IgD-negative memory B cell (primary cell): ENCODE results near the gene ACTR3. TPM values are rescaled to one million over a fixed set of nuclear protein-coding genes. Genes with fewer than 3 reads are reported as not detected.
"Not testable (repeated sequence)": the region's sequence is repeated elsewhere in the genome, so short reads cannot be mapped to it uniquely, and the experiment has no call there.

Source experiments
- H3K27ac Mint-ChIP-seq, 3 donors: one replicate each; pipeline ENCODE4 v1.8.0; 2020 to 2022; ENCODE audit warnings: mild to moderate bottlenecking in 3 of 3, mixed read lengths in 3 of 3, moderate library complexity in 1 of 3
- H3K27me3 Mint-ChIP-seq: one replicate; pipeline ENCODE4 v1.8.0; 2021; ENCODE audit warnings: mixed read lengths
- H3K36me3 Mint-ChIP-seq: one replicate; pipeline ENCODE4 v1.8.0; 2020; ENCODE audit warnings: mild to moderate bottlenecking, mixed read lengths
- H3K4me1 Mint-ChIP-seq, 3 donors: one replicate each; pipeline ENCODE4 v1.8.0; 2020 to 2022; ENCODE audit warnings: mixed read lengths in 3 of 3, mild to moderate bottlenecking in 1 of 3
- H3K4me3 Mint-ChIP-seq, 4 donors: one replicate each; pipeline ENCODE4 v1.8.0; 2020 to 2022; ENCODE audit warnings: mild to moderate bottlenecking in 4 of 4, mixed read lengths in 4 of 4, moderate library complexity in 3 of 4
- H3K9me3 Mint-ChIP-seq, 3 donors: one replicate each; pipeline ENCODE4 v1.8.0; 2020 to 2021; ENCODE audit warnings: mixed read lengths in 3 of 3, mild to moderate bottlenecking in 1 of 3
- polyA plus RNA-seq: library from polyadenylated mRNA; unstranded; fragments of 300-500 nt; fragmentation: Illumina TruSeq; gene quantifications from one replicate; pipeline ENCODE4 v1.2.3, GENCODE V29; 2021

The ACTR3 gene
- polyA plus RNA-seq, 1 donor from 2014 or later = 432 TPM

DNA sequence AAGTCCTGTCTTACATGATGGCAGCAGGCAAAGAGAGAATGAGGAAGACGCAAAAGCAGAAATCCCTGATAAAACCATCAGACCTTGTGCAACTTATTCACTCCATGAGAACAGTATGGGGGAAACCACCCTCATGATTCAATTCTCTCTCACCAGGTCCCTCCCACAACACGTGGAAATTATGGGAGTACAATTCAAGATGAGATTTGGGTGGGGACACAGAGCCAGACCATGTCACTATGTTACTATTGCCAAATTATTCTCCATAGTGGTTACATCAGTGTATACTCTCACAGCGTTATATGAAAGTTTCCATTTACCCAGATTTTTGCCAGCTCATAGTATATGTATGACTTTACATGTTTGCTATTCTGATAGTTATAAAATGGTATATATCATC is 61.0 kb downstream of the ACTR3 start:
- peaks cover 14% of the 10 kb centered on the region for H3K36me3 Mint-ChIP-seq
- H3K27me3 Mint-ChIP-seq, H3K4me3 Mint-ChIP-seq: not testable (repeated sequence)

GRCh38 chr2:113961000-113961399 is 71.1 kb downstream of the ACTR3 start:
- H3K27me3 Mint-ChIP-seq = no peaks in the 10 kb centered on the region
- H3K4me3 Mint-ChIP-seq = no peak overlapping the region
- H3K27ac Mint-ChIP-seq = no peak overlapping the region
- no peaks in the 10 kb centered on the region for H3K9me3 Mint-ChIP-seq
- H3K4me1 Mint-ChIP-seq = peaks cover 0 to 1% (median 0%) of the 10 kb centered on the region in 3 donors
- H3K36me3 Mint-ChIP-seq = peaks cover 4% of the 10 kb centered on the region

More for the DNA sequence above, 61.0 kb downstream of the ACTR3 start:
- not testable (repeated sequence) for H3K4me1 Mint-ChIP-seq, H3K9me3 Mint-ChIP-seq
- H3K27ac Mint-ChIP-seq = peak overlapping the region in 2 of 3 donors; percentile 24 to 27

GRCh38 chr2:113962692-113963480 is 73.0 kb downstream of the ACTR3 start:
- H3K36me3 Mint-ChIP-seq = peaks cover 4% of the 10 kb centered on the region
- H3K27me3 Mint-ChIP-seq = no peaks in the 10 kb centered on the region
- H3K9me3 Mint-ChIP-seq = no peaks in the 10 kb centered on the region
- no peak overlapping the region for H3K4me3 Mint-ChIP-seq
- peak overlapping the region in 2 of 3 donors; percentile 11 to 94 for H3K27ac Mint-ChIP-seq
- H3K4me1 Mint-ChIP-seq = peaks cover 7 to 13% (median 11%) of the 10 kb centered on the region in 3 donors

GRCh38 chr2:113963965-113964364 is 74.1 kb downstream of the ACTR3 start:
- no peaks in the 10 kb centered on the region for H3K9me3 Mint-ChIP-seq
- H3K27ac Mint-ChIP-seq = peak overlapping the region in 1 of 3 donors; percentile 24
- peaks cover 2% of the 10 kb centered on the region for H3K36me3 Mint-ChIP-seq
- no peaks in the 10 kb centered on the region for H3K27me3 Mint-ChIP-seq
- H3K4me1 Mint-ChIP-seq = peaks cover 7 to 16% (median 11%) of the 10 kb centered on the region in 3 donors
- no peak overlapping the region for H3K4me3 Mint-ChIP-seq

- Mint-ChIP-seq H3K27me3 (no peaks in the 10 kb centered on the region), H3K4me3 (no peak overlapping the region), H3K9me3 (no peaks in the 10 kb centered on the region), H3K27ac (no peak overlapping the region), H3K4me1 (peaks cover 7 to 16% (median 11%) of the 10 kb centered on the region in 3 donors), H3K36me3 (peaks cover 2% of the 10 kb centered on the region)
These were observed 74.5 kb downstream of the ACTR3 start for GRCh38 chr2:113964436-113964835.

DNA sequence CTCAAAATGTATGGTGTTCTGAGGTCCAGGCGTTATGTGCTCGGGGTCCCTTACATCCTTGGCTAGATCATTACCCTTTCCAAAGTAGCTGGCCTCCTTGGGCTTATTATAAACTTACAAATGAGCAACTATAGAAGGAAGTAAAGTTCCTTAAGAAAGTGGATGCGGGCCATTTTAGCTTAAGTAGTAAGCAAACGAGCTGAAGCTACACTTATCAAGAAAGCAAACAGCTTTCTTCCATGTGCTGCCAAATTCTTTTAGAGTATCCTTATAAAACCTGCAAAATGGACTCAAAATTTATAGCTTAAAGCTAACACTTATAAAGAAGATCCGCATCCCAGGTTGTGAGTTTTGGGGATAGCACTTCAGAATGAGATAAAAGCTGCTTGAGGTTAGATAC is 75.3 kb downstream of the ACTR3 start:
- Mint-ChIP-seq H3K27me3 (no peaks in the 10 kb centered on the region), H3K4me3 (no peak overlapping the region), H3K36me3 (no peaks in the 10 kb centered on the region), H3K9me3 (no peaks in the 10 kb centered on the region), H3K27ac (no peak overlapping the region), H3K4me1 (peaks cover 7 to 17% (median 11%) of the 10 kb centered on the region in 3 donors)

DNA sequence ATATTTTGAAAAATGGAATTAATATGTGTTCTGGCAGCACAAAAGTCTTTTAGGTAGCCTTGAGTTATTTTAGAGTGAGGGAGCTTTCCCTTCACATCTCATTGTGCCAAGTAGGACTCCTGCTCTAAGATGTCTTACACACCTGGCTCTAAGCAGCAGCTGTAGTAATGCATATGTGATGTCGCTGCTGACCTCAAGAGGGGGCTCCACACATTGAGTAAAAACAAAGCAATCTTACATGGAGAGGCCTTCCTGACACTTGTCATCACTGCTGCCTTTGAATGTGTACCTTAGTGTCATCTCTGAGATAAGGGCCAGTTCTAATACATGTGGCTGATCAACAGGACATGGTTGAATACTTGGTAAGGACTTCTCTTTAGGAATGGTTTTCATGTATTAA is 75.8 kb downstream of the ACTR3 start:
- H3K9me3 Mint-ChIP-seq = no peaks in the 10 kb centered on the region
- H3K27me3 Mint-ChIP-seq = no peaks in the 10 kb centered on the region
- H3K27ac Mint-ChIP-seq = peak overlapping the region in 1 of 3 donors; percentile 89
- no peaks in the 10 kb centered on the region for H3K36me3 Mint-ChIP-seq
- peaks cover 7 to 19% (median 11%) of the 10 kb centered on the region in 3 donors for H3K4me1 Mint-ChIP-seq
- H3K4me3 Mint-ChIP-seq = no peak overlapping the region

GRCh38 chr2:113966171-113966570 is 76.3 kb downstream of the ACTR3 start:
- H3K27ac Mint-ChIP-seq = peak overlapping the region in 2 of 3 donors; percentile 54 to 89
- peaks cover 9 to 22% (median 11%) of the 10 kb centered on the region in 3 donors for H3K4me1 Mint-ChIP-seq

GRCh38 chr2:113966832-113967231 is 76.9 kb downstream of the ACTR3 start:
- no peaks in the 10 kb centered on the region for H3K9me3 Mint-ChIP-seq
- H3K4me3 Mint-ChIP-seq = no peak overlapping the region
- peaks cover 10 to 26% (median 13%) of the 10 kb centered on the region in 3 donors for H3K4me1 Mint-ChIP-seq
- H3K36me3 Mint-ChIP-seq = peaks cover 5% of the 10 kb centered on the region
- H3K27ac Mint-ChIP-seq = peak overlapping the region; percentile 17 to 89 (median 59)
- H3K27me3 Mint-ChIP-seq = no peaks in the 10 kb centered on the region

More at GRCh38 chr2:113966171-113966570, 76.3 kb downstream of the ACTR3 start:
- no peaks in the 10 kb centered on the region for H3K9me3 Mint-ChIP-seq
- H3K27me3 Mint-ChIP-seq = no peaks in the 10 kb centered on the region
- H3K36me3 Mint-ChIP-seq = peaks cover 2% of the 10 kb centered on the region
- H3K4me3 Mint-ChIP-seq = no peak overlapping the region

GRCh38 chr2:113967272-113967671 is 77.4 kb downstream of the ACTR3 start:
- Mint-ChIP-seq H3K4me1 (peaks cover 13 to 26% (median 16%) of the 10 kb centered on the region in 3 donors), H3K27me3 (no peaks in the 10 kb centered on the region), H3K4me3 (peak overlapping the region in 1 of 4 donors; percentile 28), H3K9me3 (no peaks in the 10 kb centered on the region), H3K36me3 (peaks cover 8% of the 10 kb centered on the region), H3K27ac (peak overlapping the region; percentile 17 to 89 (median 59))

DNA sequence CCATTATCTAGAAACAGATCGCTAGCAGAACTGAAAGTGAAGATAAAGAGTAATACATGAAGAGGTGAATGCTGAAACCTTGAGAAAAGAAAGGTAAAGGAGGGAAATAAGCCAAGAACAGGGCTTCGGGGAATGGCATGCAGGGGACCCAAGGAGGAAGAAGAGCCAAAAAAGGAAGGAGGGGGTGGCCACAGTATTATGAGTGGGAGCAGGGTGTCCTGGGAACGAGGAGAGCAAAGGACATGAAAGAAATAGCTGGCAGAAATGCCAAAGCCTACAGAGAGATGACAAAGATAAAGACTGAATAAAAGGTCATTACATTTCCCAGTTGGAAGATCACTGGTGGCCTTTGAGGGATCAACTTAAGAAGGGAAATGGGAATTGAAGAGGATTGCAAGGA is 82.9 kb downstream of the ACTR3 start:
- Mint-ChIP-seq H3K27ac (peak overlapping the region in 1 of 3 donors; percentile 25), H3K36me3 (peaks cover 14% of the 10 kb centered on the region), H3K27me3 (no peaks in the 10 kb centered on the region), H3K9me3 (no peaks in the 10 kb centered on the region), H3K4me3 (no peak overlapping the region), H3K4me1 (peaks cover 10 to 13% (median 12%) of the 10 kb centered on the region in 3 donors)

- H3K27me3 Mint-ChIP-seq = no peaks in the 10 kb centered on the region
- peaks cover 14% of the 10 kb centered on the region for H3K36me3 Mint-ChIP-seq
- no peaks in the 10 kb centered on the region for H3K9me3 Mint-ChIP-seq
- no peak overlapping the region for H3K4me3 Mint-ChIP-seq
- peaks cover 10 to 12% (median 10%) of the 10 kb centered on the region in 3 donors for H3K4me1 Mint-ChIP-seq
- H3K27ac Mint-ChIP-seq = no peak overlapping the region
These were observed 83.9 kb downstream of the ACTR3 start for GRCh38 chr2:113973810-113974209.

GRCh38 chr2:113974727-113975126 is 84.8 kb downstream of the ACTR3 start:
- peaks cover 14% of the 10 kb centered on the region for H3K36me3 Mint-ChIP-seq
- H3K4me3 Mint-ChIP-seq = no peak overlapping the region
- peaks cover 10 to 12% (median 10%) of the 10 kb centered on the region in 3 donors for H3K4me1 Mint-ChIP-seq
- no peaks in the 10 kb centered on the region for H3K9me3 Mint-ChIP-seq
- H3K27ac Mint-ChIP-seq = no peak overlapping the region
- H3K27me3 Mint-ChIP-seq = no peaks in the 10 kb centered on the region

- no peaks in the 10 kb centered on the region for H3K27me3 Mint-ChIP-seq
- H3K4me3 Mint-ChIP-seq = no peak overlapping the region
- H3K4me1 Mint-ChIP-seq = peaks cover 2 to 12% (median 9%) of the 10 kb centered on the region in 3 donors
- H3K27ac Mint-ChIP-seq = peak overlapping the region in 2 of 3 donors; percentile 4 to 69
- H3K36me3 Mint-ChIP-seq = peaks cover 11% of the 10 kb centered on the region
- H3K9me3 Mint-ChIP-seq = peaks cover 0 to 2% (median 0%) of the 10 kb centered on the region in 3 donors
These were observed 86.5 kb downstream of the ACTR3 start for GRCh38 chr2:113976277-113976928.

DNA sequence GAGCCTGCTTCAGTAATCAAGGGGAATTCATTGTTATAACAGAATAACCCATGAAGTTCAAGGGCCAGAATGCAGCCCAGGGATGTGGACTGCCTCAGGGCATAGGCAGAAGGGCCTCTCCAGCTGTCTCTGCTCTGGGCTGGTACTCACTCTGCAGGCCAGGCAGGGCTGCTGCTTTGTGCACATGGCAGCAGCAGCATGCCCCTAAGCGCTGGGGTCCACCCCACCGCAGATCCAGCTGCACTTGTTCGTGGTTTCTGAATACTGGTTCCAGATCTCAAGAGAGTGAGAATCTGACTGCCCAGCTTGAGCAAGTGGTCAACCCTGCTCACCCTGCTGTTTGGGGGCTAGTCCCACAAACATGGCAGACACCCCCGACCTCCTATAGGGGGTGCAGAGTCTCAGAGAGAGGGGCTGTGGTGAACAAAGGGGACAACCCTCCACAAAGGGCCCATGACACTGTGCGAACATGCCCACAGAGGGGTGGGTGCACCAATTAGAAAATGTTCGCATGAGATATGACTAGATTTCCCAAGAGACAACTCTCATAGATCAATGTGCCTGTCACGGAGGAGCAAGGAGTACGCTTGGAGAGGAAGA is 87.3 kb downstream of the ACTR3 start:
- Mint-ChIP-seq H3K36me3 (peaks cover 6% of the 10 kb centered on the region), H3K27me3 (no peaks in the 10 kb centered on the region), H3K9me3 (peaks cover 0 to 2% (median 0%) of the 10 kb centered on the region in 3 donors), H3K4me1 (peaks cover 0 to 7% (median 6%) of the 10 kb centered on the region in 3 donors), H3K4me3 (peak overlapping the region in 1 of 4 donors; percentile 45), H3K27ac (peak overlapping the region in 2 of 3 donors; percentile 69 to 87)
